Caco-2 (cell line): ENCODE measurements around the gene ANKRD42. TPM values are rescaled to one million over a fixed set of nuclear protein-coding genes. Genes with fewer than 3 reads are reported as not detected.
"Not testable (repeated sequence)": the region's sequence is repeated elsewhere in the genome, so short reads cannot be mapped to it uniquely, and the experiment has no call there.

Source experiments
- BruUV-seq: library from RNA; stranded (reverse); fragments of 400-500 nt; replicated peaks from 2 replicates; lab custom pipeline; 2021; lab: Mats Ljungman, UMichigan
- CTCF ChIA-PET: fragments of 300-600 bp; sonication (Branson Sonifier 250); formaldehyde crosslinking; loops from one replicate; lab custom pipeline; 2022; ENCODE audit warnings: antibody characterized with exemption; lab: Charles Lee
- POLR2A ChIA-PET: fragments of 300-600 bp; sonication (Branson Sonifier 250); formaldehyde crosslinking; loops from one replicate; lab custom pipeline; 2022; ENCODE audit warnings: antibody characterized with exemption; lab: Charles Lee
- DNase-seq, 2 experiments: peaks; one replicate each; pipeline versions ENCODE4 v3.0.0 to v3.0.0-alpha.2; 2020 to 2022
- H3K27me3 ChIP-seq: replicated peaks from 2 replicates; pipeline ENCODE4 v1.6.0; 2011; ENCODE audit warnings: low read length; ENCODE audit not compliant: control insufficient read depth, insufficient read depth
- H3K36me3 ChIP-seq: 2 replicates; pipeline ENCODE4 v1.5.1; 2011; ENCODE audit warnings: low read length; ENCODE audit not compliant: control insufficient read depth, insufficient read depth
- H3K4me1 ChIP-seq: fragments of 250-450 bp; sonication (Bioruptor Pico); 2 replicates; pipeline ENCODE4 v1.5.1; 2020; ENCODE audit warnings: mild to moderate bottlenecking
- H3K4me3 ChIP-seq: 2 replicates; pipeline ENCODE4 v1.5.1; 2011; ENCODE audit warnings: low read depth, mild to moderate bottlenecking, control low read depth, low read length
- H3K9me3 ChIP-seq: fragments of 250-450 bp; sonication (Bioruptor Pico); 2 replicates; pipeline ENCODE4 v1.5.1; 2020; ENCODE audit warnings: mild to moderate bottlenecking, moderate library complexity
- H3K27ac Mint-ChIP-seq: one replicate; pipeline ENCODE4 v1.8.0; 2022; ENCODE audit warnings: mixed read lengths; ENCODE audit not compliant: unreplicated experiment
- H3K27me3 Mint-ChIP-seq: one replicate; pipeline ENCODE4 v1.8.0; 2022; ENCODE audit warnings: mixed read lengths; ENCODE audit not compliant: insufficient read depth, unreplicated experiment
- H3K36me3 Mint-ChIP-seq: one replicate; pipeline ENCODE4 v1.8.0; 2022; ENCODE audit warnings: mild to moderate bottlenecking, mixed read lengths; ENCODE audit not compliant: insufficient read depth, unreplicated experiment
- H3K4me1 Mint-ChIP-seq: one replicate; pipeline ENCODE4 v1.8.0; 2022; ENCODE audit warnings: low read depth, mixed read lengths; ENCODE audit not compliant: unreplicated experiment
- H3K4me3 Mint-ChIP-seq: one replicate; pipeline ENCODE4 v1.8.0; 2022; ENCODE audit warnings: mild to moderate bottlenecking, moderate library complexity, mixed read lengths; ENCODE audit not compliant: unreplicated experiment
- H3K9me3 Mint-ChIP-seq: one replicate; pipeline ENCODE4 v1.8.0; 2022; ENCODE audit warnings: mixed read lengths; ENCODE audit not compliant: unreplicated experiment
- intact Hi-C: fragments of 100-400 bp; cut with micrococcal nuclease; formaldehyde crosslinking; loops from one replicate; pipeline ENCODE4 v1.10.0; 2022; ENCODE audit not compliant: unreplicated experiment
- total RNA-seq: library from RNA; stranded (reverse); gene quantifications from 2 replicates; pipeline ENCODE4 v1.2.3, GENCODE V29; 2022
- TF ChIP-seq, protein P1 (sequence below), 2 experiments: fragments of 200-600 bp in 1 of 2; IDR thresholded peaks; 1 replicate in 1 of 2; 2 replicates in 1 of 2; pipeline versions ENCODE4 v1.5.1 to v1.8.0; 2011 to 2022; ENCODE audit warnings: antibody characterized with exemption in 1 of 2, control low read depth in 1 of 2, inconsistent platforms in 1 of 2, low read depth in 1 of 2, low read length in 1 of 2, mild to moderate bottlenecking in 1 of 2, moderate library complexity in 1 of 2; ENCODE audit not compliant: insufficient read depth in 1 of 2, severe bottlenecking in 1 of 2, unreplicated experiment in 1 of 2

ANKRD42 gene
- total RNA-seq, 1 experiment from 2014 or later: 8.3 TPM

DNA sequence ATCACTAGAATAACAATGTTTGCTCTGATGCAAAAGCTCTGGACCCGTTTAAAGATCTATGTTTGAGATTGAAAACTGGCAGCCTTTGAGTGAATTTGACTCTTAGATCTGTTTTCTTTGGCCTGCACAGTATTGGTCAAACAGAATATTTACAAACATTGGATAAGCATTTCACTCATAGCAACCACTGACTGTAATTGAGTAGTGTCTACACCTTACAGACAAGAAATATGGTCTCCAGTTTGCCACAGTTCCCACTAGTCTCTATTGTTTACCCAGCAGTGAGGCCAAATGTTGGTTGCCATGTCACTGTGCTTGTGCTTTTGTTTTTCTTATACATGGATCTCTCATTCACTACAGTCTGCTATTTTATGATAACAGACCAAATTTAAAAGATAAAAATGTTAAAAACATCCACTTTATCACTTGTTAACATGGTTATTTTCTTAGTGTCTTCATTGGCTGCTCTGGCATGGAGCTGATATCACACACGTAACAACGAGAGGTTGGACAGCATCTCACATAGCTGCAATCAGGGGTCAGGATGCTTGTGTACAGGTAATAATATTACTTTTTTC, 12.2 kb downstream of the ANKRD42 start:
- TF ChIP-seq, protein P1, sequence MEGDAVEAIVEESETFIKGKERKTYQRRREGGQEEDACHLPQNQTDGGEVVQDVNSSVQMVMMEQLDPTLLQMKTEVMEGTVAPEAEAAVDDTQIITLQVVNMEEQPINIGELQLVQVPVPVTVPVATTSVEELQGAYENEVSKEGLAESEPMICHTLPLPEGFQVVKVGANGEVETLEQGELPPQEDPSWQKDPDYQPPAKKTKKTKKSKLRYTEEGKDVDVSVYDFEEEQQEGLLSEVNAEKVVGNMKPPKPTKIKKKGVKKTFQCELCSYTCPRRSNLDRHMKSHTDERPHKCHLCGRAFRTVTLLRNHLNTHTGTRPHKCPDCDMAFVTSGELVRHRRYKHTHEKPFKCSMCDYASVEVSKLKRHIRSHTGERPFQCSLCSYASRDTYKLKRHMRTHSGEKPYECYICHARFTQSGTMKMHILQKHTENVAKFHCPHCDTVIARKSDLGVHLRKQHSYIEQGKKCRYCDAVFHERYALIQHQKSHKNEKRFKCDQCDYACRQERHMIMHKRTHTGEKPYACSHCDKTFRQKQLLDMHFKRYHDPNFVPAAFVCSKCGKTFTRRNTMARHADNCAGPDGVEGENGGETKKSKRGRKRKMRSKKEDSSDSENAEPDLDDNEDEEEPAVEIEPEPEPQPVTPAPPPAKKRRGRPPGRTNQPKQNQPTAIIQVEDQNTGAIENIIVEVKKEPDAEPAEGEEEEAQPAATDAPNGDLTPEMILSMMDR (IDR thresholded peaks at IDR 0.05; ENCODE audit: insufficient read depth in 1 of 2, low read depth in 1 of 2, low read length in 1 of 2, severe bottlenecking in 1 of 2, unreplicated experiment in 1 of 2): no peak
- no peaks in the 10 kb centered on the region for H3K36me3 ChIP-seq
- no peak for DNase-seq
- H3K9me3 ChIP-seq: no peaks in the 10 kb centered on the region
- ChIA-PET POLR2A (no interaction called here), CTCF (no interaction called here)
- no peaks in the 10 kb centered on the region for H3K27me3 ChIP-seq
- Mint-ChIP-seq H3K9me3 (no peaks in the 10 kb centered on the region), H3K4me1 (no peaks in the 10 kb centered on the region), H3K36me3 (no peaks in the 10 kb centered on the region), H3K27me3 (no peaks in the 10 kb centered on the region), H3K4me3 (no peak overlapping the region), H3K27ac (no peak overlapping the region)
- intact Hi-C loops: no loop called here
- BruUV-seq: no TSS peak
- no peaks in the 10 kb centered on the region for H3K4me1 ChIP-seq
- no peak overlapping the region for H3K4me3 ChIP-seq

DNA sequence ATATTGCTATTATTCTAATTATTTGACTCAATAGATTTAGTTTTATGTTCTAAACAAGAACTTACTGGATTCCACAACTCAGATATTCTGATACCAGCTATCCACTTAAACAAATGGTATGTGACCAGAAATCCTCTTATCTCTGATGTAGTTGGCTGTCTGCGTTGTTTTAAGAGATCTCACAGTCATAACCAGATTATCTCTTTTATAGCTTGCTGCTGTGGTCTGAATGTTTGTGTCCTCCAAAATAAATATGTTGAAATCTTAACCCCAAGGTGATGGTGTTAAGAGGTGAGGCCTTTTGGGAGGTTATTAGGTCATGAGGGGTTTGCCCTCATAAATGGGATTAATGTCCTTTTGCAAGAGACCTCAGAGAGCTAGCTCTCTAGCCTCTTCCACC, 12.7 kb downstream of the ANKRD42 start:
- DNase-seq: no peak
- no peak overlapping the region for H3K4me3 Mint-ChIP-seq
- intact Hi-C loops: no loop called here
- ChIA-PET POLR2A (no interaction called here), CTCF (no interaction called here)
- Histone ChIP-seq H3K27me3 (no peaks in the 10 kb centered on the region), H3K36me3 (no peaks in the 10 kb centered on the region), H3K9me3 (no peaks in the 10 kb centered on the region), H3K4me1 (no peaks in the 10 kb centered on the region), H3K4me3 (no peak overlapping the region)
- H3K27ac Mint-ChIP-seq: no peak overlapping the region
- BruUV-seq: no TSS peak
- TF ChIP-seq, protein P1 (IDR thresholded peaks at IDR 0.05; ENCODE audit: insufficient read depth in 1 of 2, low read depth in 1 of 2, low read length in 1 of 2, severe bottlenecking in 1 of 2, unreplicated experiment in 1 of 2): no peak
- H3K27me3 Mint-ChIP-seq: no peaks in the 10 kb centered on the region
- no peaks in the 10 kb centered on the region for H3K4me1 Mint-ChIP-seq
- H3K36me3 Mint-ChIP-seq: no peaks in the 10 kb centered on the region
- H3K9me3 Mint-ChIP-seq: no peaks in the 10 kb centered on the region

DNA sequence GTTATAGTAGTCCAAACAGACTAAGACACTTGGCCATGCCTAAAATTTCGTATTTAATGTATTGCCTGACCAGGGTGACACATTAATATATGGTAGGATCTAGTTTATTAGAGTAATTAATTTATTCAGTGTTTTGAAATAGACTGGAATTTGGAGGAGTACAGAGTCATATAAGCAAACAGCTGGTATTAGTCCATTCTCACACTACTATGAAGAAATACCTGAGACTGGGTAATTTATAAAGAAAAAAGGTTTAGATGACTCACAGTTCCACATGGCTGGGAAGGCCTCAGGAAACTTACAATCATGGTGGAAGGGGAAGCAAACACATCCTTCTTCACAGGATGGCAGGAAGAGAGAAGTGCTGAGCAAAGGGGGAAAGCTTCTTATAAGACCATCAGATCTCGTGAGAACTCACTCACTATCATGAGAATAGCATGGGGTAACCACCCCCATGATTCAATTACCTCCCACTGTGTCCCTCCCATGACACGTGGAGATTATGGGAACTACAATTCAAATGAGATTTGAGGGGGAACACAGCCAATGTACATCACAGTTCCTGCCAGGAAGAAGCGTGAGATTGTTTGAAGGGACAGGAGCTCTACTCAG, 13.4 kb downstream of the ANKRD42 start:
- H3K4me3 ChIP-seq, H3K9me3 ChIP-seq, H3K27me3 Mint-ChIP-seq, intact Hi-C loops, DNase-seq, H3K4me1 ChIP-seq, H3K36me3 ChIP-seq, H3K36me3 Mint-ChIP-seq, BruUV-seq, CTCF ChIA-PET, H3K27ac Mint-ChIP-seq, H3K27me3 ChIP-seq, POLR2A ChIA-PET, H3K9me3 Mint-ChIP-seq, H3K4me3 Mint-ChIP-seq, H3K4me1 Mint-ChIP-seq: not testable (repeated sequence)
